K562 (cell line): ENCODE measurements around the gene CUX1. TPM values are rescaled to one million over a fixed set of nuclear protein-coding genes. Genes with fewer than 3 reads are reported as not detected.

ENCODE experiments used
- ATAC-seq: fragments of 200-7000 bp; cut with Tn5 transposase; 3 replicates; pipeline ENCODE4 v1.9.1; 2020; ENCODE audit warnings: moderate library complexity
- BruUV-seq: library from RNA; stranded (reverse); fragments of 400-500 nt; replicated peaks from 2 replicates; lab custom pipeline; 2021; lab: Mats Ljungman, UMichigan
- CTCF ChIA-PET: fragments of 300-600 bp; formaldehyde crosslinking; extraction: SDS; loops from one replicate; lab custom pipeline; 2021; ENCODE audit warnings: low intra/inter-chr PET ratio; lab: Yijun Ruan, JAX
- POLR2A ChIA-PET: fragments of 300-600, 350-650 bp; sonication (Branson Sonifier 250); formaldehyde crosslinking; extraction: SDS; loops from one replicate; lab custom pipeline; 2021; ENCODE audit warnings: antibody characterized with exemption, inconsistent platforms; lab: Yijun Ruan, JAX
- DNase-seq, 4 experiments: peaks; one replicate each; pipeline versions ENCODE4 v3.0.0 to v3.0.0-alpha.2; 2011 to 2018; ENCODE audit warnings: low spot score in 3 of 4, mixed read lengths in 3 of 4; ENCODE audit errors: extremely low read depth in 1 of 4
- FAIRE-seq: peaks from 2 replicates; lab custom pipeline; 2011; peaks lifted over from hg19 to GRCh38; lab: Jason Lieb, UNC
- H2AFZ ChIP-seq: 2 replicates; pipeline ENCODE4 v1.6.0; 2011; ENCODE audit warnings: low read depth, low read length, control low read depth, inconsistent platforms
- H3K27ac ChIP-seq: fragments of 200-600 bp; 3 replicates; pipeline ENCODE4 v1.8.0; 2011; ENCODE audit warnings: low read depth, mild to moderate bottlenecking, control low read depth, inconsistent platforms, low read length, moderate library complexity, mixed read lengths; ENCODE audit errors: extremely low read depth
- H3K27me3 ChIP-seq, 2 experiments: fragments of 300-600 bp in 1 of 2; 2 replicates in 1 of 2; 3 replicates in 1 of 2; pipeline versions ENCODE4 v1.6.0 to v1.8.0; 2011; ENCODE audit warnings: inconsistent platforms in 2 of 2, low read length in 2 of 2, mild to moderate bottlenecking in 1 of 2, mixed read lengths in 1 of 2, moderate library complexity in 1 of 2; ENCODE audit not compliant: control insufficient read depth in 2 of 2, insufficient read depth in 2 of 2
- H3K36me3 ChIP-seq: fragments of 300-600 bp; 3 replicates; pipeline ENCODE4 v1.8.0; 2011; ENCODE audit warnings: mild to moderate bottlenecking, low read length, inconsistent platforms; ENCODE audit not compliant: control insufficient read depth, insufficient read depth
- H3K4me1 ChIP-seq, 2 experiments: fragments of 200-600 bp in 1 of 2; replicated peaks in 1 of 2; 2 replicates in 1 of 2; 3 replicates in 1 of 2; pipeline versions ENCODE4 v1.5.1 to v1.8.0; 2011; ENCODE audit warnings: inconsistent platforms in 2 of 2, low read length in 2 of 2, mild to moderate bottlenecking in 1 of 2, mixed read lengths in 1 of 2, moderate library complexity in 1 of 2; ENCODE audit not compliant: control insufficient read depth in 2 of 2, insufficient read depth in 2 of 2
- H3K4me2 ChIP-seq: 2 replicates; pipeline ENCODE4 v1.6.1; 2011; ENCODE audit warnings: low read length, control low read depth, inconsistent platforms, mixed read lengths; ENCODE audit not compliant: insufficient read depth
- H3K4me3 ChIP-seq: fragments of 200-600 bp; sonication (generic), shearing (Covaris generic); 2 replicates; pipeline ENCODE4 v1.5.1; 2016; ENCODE audit warnings: control low read depth, inconsistent platforms
- H3K79me2 ChIP-seq: fragments of 200-600 bp; 3 replicates; pipeline ENCODE4 v1.8.0; 2011; ENCODE audit warnings: low read length, inconsistent platforms; ENCODE audit not compliant: control insufficient read depth, insufficient read depth
- H3K9ac ChIP-seq, 2 experiments: 2 replicates each; pipeline versions ENCODE4 v1.6.0 to v1.6.1; 2011; ENCODE audit warnings: low read depth in 2 of 2, low read length in 2 of 2, control low read depth in 1 of 2, inconsistent platforms in 1 of 2, mild to moderate bottlenecking in 1 of 2, mixed read lengths in 1 of 2; ENCODE audit not compliant: insufficient read depth in 1 of 2
- H3K9me1 ChIP-seq: one replicate; pipeline ENCODE4 v1.6.0; 2011; ENCODE audit warnings: inconsistent platforms, mild to moderate bottlenecking, low read length, moderate library complexity; ENCODE audit not compliant: control insufficient read depth, insufficient read depth
- H3K9me3 ChIP-seq: replicated peaks from 2 replicates; pipeline ENCODE4 v1.5.1; 2011; ENCODE audit warnings: low read depth, low read length, inconsistent platforms; ENCODE audit not compliant: control insufficient read depth, insufficient read depth
- H4K20me1 ChIP-seq: replicated peaks from 2 replicates; pipeline ENCODE4 v1.6.1; 2011; ENCODE audit warnings: low read length, inconsistent platforms, mixed read lengths; ENCODE audit not compliant: control insufficient read depth, insufficient read depth
- CBFA2T2 ChIP-seq: fragments of 450-650 bp; conservative IDR thresholded peaks from 2 replicates; pipeline ENCODE4 v1.6.1; 2017; ENCODE audit warnings: mild to moderate bottlenecking
- CCAR2 ChIP-seq: fragments of 200-400 bp; formaldehyde crosslinking; IDR thresholded peaks from 2 replicates; pipeline ENCODE4 v1.6.1; 2017; ENCODE audit warnings: mild to moderate bottlenecking, low read depth, low read length
- CEBPZ ChIP-seq: fragments of 150-350 bp; IDR thresholded peaks from 2 replicates; pipeline ENCODE4 v1.6.1; 2014; ENCODE audit warnings: low read depth, mild to moderate bottlenecking, low read length, borderline replicate concordance
- E2F1 ChIP-seq: sonication (generic); formaldehyde crosslinking; IDR thresholded peaks from 2 replicates; pipeline ENCODE4 v1.8.1; 2023; ENCODE audit warnings: mild to moderate bottlenecking, missing genetic modification reagents, moderate library complexity
- FOXP4 ChIP-seq: sonication (generic); formaldehyde crosslinking; IDR thresholded peaks from 2 replicates; pipeline ENCODE4 v1.8.0; 2022; ENCODE audit warnings: mild to moderate bottlenecking, missing genetic modification reagents, borderline replicate concordance
- GATAD2B ChIP-seq: fragments of 450-650 bp; IDR thresholded peaks from 2 replicates; pipeline ENCODE4 v1.6.1; 2017; ENCODE audit warnings: mild to moderate bottlenecking, borderline replicate concordance
- GTF2A2 ChIP-seq: IDR thresholded peaks from 2 replicates; pipeline ENCODE4 v1.6.1; 2016; ENCODE audit warnings: mild to moderate bottlenecking, missing genetic modification characterization, missing compliant biosample characterization
- HES1 ChIP-seq: fragments of 450-650 bp; IDR thresholded peaks from 2 replicates; pipeline ENCODE4 v1.6.1; 2016; ENCODE audit warnings: low read depth, mild to moderate bottlenecking, moderate library complexity
- JUN ChIP-seq, 2 experiments: sonication (generic) in 1 of 2; formaldehyde crosslinking in 1 of 2; IDR thresholded peaks; 2 replicates each; pipeline versions ENCODE4 v1.6.1 to v1.8.0; 2012 to 2022; ENCODE audit warnings: borderline replicate concordance in 2 of 2, mild to moderate bottlenecking in 2 of 2, improper control_type of control experiment in 1 of 2, low read depth in 1 of 2, low read length in 1 of 2, missing genetic modification reagents in 1 of 2
- NR1H2 ChIP-seq: sonication (generic); formaldehyde crosslinking; IDR thresholded peaks from 2 replicates; pipeline ENCODE4 v1.4.0; 2020; ENCODE audit warnings: mild to moderate bottlenecking, missing genetic modification reagents
- PPARD ChIP-seq: fragments of 250-450 bp; sonication (Bioruptor Pico); IDR thresholded peaks from 2 replicates; pipeline ENCODE4 v1.8.0; 2022; ENCODE audit warnings: inconsistent platforms, mild to moderate bottlenecking, moderate library complexity
- SMARCA5 ChIP-seq: fragments of 450-650 bp; IDR thresholded peaks from 2 replicates; pipeline ENCODE4 v1.6.1; 2016
- TAF9B ChIP-seq: fragments of 450-650 bp; IDR thresholded peaks from 2 replicates; pipeline ENCODE4 v1.6.1; 2018; ENCODE audit warnings: mild to moderate bottlenecking; ENCODE audit not compliant: partially characterized antibody
- ZNF695 ChIP-seq: fragments of 450-650 bp; formaldehyde crosslinking; IDR thresholded peaks from 2 replicates; pipeline ENCODE4 v1.4.0; 2020; ENCODE audit warnings: mild to moderate bottlenecking, moderate library complexity
- WGBS: fragments of 100-300 bp; shearing (Covaris generic); methylation state at CpG from one replicate; pipeline ENCODE4 v1.1.6; 2016; ENCODE audit warnings: low coverage, mixed read lengths; ENCODE audit not compliant: insufficient coverage; ENCODE audit errors: missing lambda C conversion rate; 5-methylcytosine and 5-hydroxymethylcytosine counted together
- in situ Hi-C: fragments of 300-500 bp; cut with MboI; formaldehyde crosslinking; loops from 4 replicates; pipeline ENCODE4 v1.15.0; 2018; ENCODE audit warnings: inconsistent platforms, mixed read lengths
- intact Hi-C: fragments of 100-400 bp; cut with micrococcal nuclease; formaldehyde crosslinking; loops from 2 replicates; pipeline ENCODE4 v1.14.2; 2022
- polyA plus RNA-seq, 8 experiments: library from polyadenylated mRNA; depleted of rRNA in 4 of 8; stranded (reverse) in 5 of 8; unstranded in 3 of 8; fragments of >200 nt; fragmentation: Nextera tagmentation in 2 of 8; fragmentation: Illumina TruSeq in 1 of 8; extraction: Ambion mirVana in 2 of 8; extraction: Trizol in 1 of 8; gene quantifications; 2 replicates each; pipeline versions ENCODE4 v1.2.1 to v1.2.3, GENCODE V29; 2011 to 2014; ENCODE audit warnings: inconsistent platforms in 1 of 8, missing spikeins in 1 of 8
- total RNA-seq, 7 experiments: library from RNA; depleted of rRNA in 6 of 7; stranded (reverse); fragments of >200 nt in 6 of 7; fragmentation: Illumina TruSeq in 2 of 7; extraction: Trizol in 2 of 7; gene quantifications; 2 replicates each; pipeline versions ENCODE4 v1.2.1 to v1.2.3, GENCODE V29; 2011 to 2021; ENCODE audit warnings: low replicate concordance in 1 of 7

Gene CUX1
- total and polyA plus RNA-seq, 9 of the 15 experiments (the other 6 are each of a cell fraction or from before 2014, with no cell fraction given): 3.6 to 55.3 (median 25.2) TPM

GRCh38 chr7:101943889-101944600 lies 126.6 kb downstream of the CUX1 start:
- Histone ChIP-seq H3K4me2 (no peak overlapping the region), H3K27me3 (no peaks in the 10 kb centered on the region), H3K36me3 (peaks cover 2% of the 10 kb centered on the region; the same call in 2 of the 3 replicates), H2AFZ (no peak overlapping the region), H4K20me1 (peaks cover 35% of the 10 kb centered on the region; the same call in 1 of the 2 replicates), H3K9me1 (no peaks in the 10 kb centered on the region), H3K79me2 (peaks cover 60% of the 10 kb centered on the region), H3K9ac (0 out of 4 replicates have a peak overlapping the region, but pooled peaks of 1 of the 2 experiments have one; percentile 23), H3K9me3 (no peaks in the 10 kb centered on the region), H3K4me3 (no peak overlapping the region), H3K4me1 (peaks cover 33 to 36% of the 10 kb centered on the region in 2 experiments), H3K27ac (no peak overlapping the region)
- WGBS: 84% methylated on average over 12 of the region's 14 CpGs
- DNase-seq: no peak
- BruUV-seq: no TSS peak
- CTCF ChIA-PET: no interaction called here
- intact Hi-C loops: no loop called here
- POLR2A ChIA-PET: interaction anchor here (0.6 kb wide), 1 partner anchor 22 kb away, joined by 3 read pairs; no protein-coding TSS in a partner anchor
- in situ Hi-C loops: no loop called here
- ATAC-seq: no peak
- no peak for FAIRE-seq
- TF ChIP-seq CEBPZ: no peak
- no peak for TF ChIP-seq CCAR2
- TF ChIP-seq NR1H2: no peak
- TF ChIP-seq JUN (IDR thresholded peaks at IDR 0.05; ENCODE audit: borderline replicate concordance, low read depth, low read length): no peak
- TF ChIP-seq JUN (CRISPR knock-in tag; IDR thresholded peaks at IDR 0.05; ENCODE audit: borderline replicate concordance): no peak
- no peak for TF ChIP-seq HES1
- no peak for TF ChIP-seq PPARD (CRISPR knock-in tag)
- no peak for TF ChIP-seq FOXP4 (CRISPR knock-in tag)
- no peak for TF ChIP-seq CBFA2T2
- TF ChIP-seq ZNF695 (CRISPR knock-in tag): no peak
- TF ChIP-seq GTF2A2 (tag): no peak
- no peak for TF ChIP-seq E2F1 (CRISPR knock-in tag)
- TF ChIP-seq GATAD2B: no peak
- no peak for TF ChIP-seq TAF9B
- no peak for TF ChIP-seq SMARCA5
